Activated CD4-positive, CD25-positive, alpha-beta regulatory T cell treated with anti-CD3 and anti-CD28 coated beads, Interleukin-2, amount 50 U/mL, for 24 hours (primary cell): ENCODE data around the gene ZNF511.

Experiments used
- ATAC-seq, 2 donors: fragments of 150-1000 bp; cut with Tn5 transposase; one replicate each; pipeline ENCODE4 v1.10.0; 2021; ENCODE audit warnings: mild to moderate bottlenecking in 1 of 2, moderate library complexity in 1 of 2

ZNF511 gene

DNA sequence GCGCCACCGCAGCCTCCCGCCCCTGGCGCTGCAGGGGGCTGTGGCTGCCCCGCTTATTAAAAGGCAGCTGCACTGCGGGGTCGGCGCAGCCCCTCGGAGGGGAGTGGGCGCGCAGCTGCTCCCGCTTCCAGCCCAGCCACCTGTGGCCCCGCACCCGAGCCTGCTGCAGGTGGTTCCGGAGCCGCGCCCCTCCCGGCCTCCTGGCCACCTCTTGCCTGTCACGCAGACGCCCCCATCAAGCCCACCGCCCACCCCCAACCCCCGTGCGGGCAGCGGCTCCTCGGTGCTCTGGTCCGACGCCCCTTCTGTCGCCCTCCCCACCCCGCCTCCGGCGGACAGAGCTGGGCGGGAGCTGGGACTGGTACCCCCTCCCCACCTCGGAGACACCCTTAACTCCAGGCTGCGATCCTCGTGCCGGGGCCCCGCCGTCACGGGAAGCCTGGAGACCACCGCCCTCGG is 27.4 kb downstream of the ZNF511 start:
- ATAC-seq = no peak

DNA sequence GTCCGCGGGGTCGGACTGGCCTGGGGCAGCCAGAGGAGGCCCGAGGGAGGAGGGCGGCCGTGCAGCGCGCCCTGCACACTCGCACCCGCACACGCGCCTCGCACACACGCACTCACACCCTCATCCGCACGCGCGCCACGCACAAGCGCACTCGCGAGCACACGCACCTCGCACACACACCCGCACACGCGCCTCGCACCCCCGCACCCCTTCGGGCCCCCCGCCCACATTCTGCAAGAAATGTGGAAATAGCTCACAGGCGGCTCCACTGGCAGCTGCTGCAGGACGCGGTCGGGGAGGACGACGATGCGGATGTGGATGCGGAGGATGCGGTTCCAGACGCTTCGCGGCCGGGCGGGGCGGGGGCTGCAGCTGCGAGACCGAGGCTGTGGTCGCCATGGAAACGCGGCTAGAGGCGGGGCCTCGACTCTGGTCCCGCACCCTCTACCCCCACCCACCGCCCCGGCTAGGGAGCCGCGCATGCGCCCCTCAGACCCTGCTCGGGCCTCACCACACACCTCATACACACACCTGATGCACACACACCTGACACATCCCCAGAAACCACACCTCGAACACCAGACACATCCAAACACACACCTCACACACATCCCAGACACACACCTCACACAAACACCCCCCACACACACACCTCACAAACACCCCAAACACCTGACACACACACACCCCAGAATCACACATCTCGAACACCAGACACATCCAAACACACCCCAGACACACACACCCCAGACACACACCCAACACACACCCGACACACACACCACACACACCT is 28.1 kb downstream of the ZNF511 start, which contains the start of gene CALY:
Gene CALY (minus strand): TSS at position 320 of the 793 bp plus-strand sequence. CDS start 7,907 bp downstream, outside the sequence.
- peak; percentile 49 to 56 for ATAC-seq

DNA sequence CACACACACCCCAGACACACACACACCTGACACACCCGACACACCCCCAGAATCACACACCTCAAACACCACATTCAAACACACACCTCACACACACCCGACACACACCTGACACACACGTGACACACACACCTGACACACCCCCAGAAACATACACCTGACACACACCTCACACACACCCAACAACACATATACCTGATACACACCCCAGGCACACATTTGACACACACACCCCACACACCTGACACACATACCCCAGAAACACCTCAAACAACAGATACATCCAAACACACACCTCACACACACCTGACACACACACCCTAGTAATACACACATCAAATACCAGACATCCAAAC is 28.6 kb downstream of the ZNF511 start:
- no peak for ATAC-seq

DNA sequence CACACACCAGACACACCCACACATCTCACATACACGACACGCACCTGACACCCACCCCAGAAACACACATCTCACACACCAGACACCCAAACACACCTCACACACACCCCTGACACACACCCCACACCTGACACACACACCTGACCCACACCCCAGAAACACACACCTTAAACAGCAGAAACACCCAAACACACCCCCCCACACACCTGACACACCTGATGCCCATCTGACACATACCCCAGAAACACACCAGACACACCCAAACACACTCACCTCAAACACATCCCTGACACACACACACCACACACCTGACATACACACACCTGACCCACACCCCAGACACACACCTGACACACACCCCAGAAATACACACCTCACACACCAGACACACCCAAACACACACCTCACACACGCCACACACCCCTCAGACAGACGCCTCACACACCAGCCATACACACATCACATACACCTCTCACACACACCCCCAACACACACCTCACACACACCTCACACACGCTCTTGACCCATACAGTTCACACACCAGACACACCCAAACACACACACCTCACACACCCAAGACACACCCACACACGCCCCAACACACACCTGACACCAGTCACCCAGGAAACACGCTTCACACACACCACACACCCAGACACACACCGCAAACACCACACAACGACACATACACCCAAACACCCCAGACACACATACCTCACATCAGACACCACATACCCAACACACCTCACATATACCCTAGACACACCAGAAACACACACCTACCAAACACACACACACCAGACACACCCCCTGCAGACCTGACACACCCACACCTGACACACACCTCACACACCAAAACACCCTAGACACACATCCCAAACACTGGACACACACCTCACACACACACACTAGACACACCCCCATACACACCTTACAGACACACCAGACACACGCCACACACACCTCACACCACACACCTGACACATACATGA is 29.7 kb downstream of the ZNF511 start:
- no peak for ATAC-seq

DNA sequence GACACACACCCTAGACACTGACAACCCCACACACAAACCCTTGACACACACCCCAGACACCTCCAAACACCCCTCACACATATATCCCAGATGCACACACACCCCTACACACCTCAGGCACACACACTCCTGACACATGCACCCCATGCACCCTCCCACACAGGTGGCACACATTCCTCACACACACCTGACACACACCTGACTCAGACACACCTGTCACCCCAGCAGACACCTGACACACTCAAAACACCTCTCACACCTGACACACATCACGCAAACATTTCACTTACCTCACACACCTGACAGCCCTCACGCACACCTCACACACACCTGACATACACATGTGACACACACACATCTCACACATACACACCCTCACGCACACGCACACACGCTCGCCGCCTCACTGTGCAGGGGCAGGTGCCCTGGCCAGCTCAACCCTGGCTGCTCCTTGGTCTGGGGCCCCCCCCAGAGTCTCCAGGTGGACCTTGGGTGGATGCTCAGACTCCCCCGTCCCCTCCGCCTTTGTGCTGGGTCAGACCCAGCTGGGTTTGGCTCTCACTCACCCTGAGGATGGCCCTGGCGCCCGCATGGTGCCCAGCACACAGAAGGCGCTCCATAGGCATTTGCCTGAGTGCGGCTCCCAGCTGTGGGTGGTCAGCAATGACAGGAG is 31.1 kb downstream of the ZNF511 start:
- ATAC-seq = no peak

DNA sequence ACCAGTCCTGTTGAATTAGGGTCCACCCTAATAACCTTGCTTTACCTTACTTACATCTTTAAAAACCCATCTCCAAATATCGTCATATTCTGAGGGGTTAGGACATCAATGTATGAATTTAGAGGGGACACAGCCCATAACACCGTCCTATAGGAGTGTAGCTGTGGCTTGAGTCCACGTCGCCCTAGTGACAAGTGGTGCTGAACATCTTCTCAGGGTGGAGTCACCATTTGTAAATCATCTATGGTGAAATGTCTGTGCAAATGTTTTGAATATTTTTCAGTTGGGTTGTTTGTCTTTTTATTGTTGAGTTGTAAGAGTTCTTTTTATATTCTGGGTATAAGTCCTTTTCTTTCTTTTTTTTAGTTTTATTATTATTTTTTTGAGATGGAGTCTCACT is 33.3 kb downstream of the ZNF511 start:
- no peak for ATAC-seq

DNA sequence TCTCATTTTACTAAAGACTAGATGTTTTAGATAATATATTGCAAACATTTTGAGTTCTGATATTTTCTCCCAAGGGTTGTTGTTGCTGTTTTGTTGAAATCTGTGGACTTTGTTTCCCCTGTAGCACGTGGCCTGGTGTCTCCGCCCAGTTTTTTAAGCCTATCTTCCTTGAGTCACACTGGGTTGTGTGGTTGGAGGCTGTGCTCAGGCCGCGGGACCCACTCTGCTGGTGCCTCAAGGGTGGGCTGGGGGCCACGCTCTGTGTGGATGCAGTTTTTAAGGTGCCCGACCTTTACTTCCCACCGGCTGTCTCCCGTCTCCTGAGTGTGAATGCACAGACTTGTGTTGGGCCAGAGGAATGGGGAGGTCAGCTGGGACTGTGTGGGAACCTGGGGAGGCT is 34.2 kb downstream of the ZNF511 start:
- no peak for ATAC-seq

DNA sequence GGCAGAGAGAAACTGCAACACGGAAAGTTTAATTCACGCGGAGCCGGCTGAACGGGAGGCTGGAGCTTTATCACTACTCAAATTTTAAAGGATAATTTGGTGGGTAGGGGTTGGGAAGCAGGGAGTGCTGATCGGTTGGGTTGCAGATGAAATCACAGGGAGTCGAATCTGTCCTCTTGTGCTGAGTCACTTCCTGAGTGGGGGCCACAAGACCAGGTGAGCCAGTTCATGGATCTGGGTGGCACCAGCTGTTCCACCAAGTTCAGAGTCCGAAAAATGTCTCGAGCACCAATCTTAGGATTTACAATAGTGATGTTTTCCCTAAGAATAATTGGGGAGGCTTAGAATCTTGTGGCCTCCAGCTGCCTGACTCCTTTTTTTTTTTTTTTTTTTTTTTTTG is 34.8 kb downstream of the ZNF511 start:
- ATAC-seq = no peak

DNA sequence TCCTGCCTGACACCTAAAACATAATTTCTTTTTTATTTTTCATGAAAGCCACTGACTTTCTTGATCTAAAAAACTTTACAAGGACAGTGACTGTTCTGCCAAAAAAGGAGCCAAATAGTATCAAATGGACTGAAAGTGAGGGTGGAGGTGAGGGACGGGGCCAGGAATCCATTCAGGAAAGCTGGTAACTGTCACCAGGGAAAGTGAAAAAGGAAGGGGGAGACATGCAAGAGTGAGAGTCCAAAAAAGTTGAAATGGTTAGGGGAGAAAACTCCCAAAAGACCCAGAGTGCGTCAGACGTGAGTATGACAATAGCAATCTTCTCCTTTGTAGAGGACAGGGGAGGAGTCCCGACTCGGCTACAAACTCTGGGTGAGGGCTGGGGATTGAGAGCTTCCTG is 35.5 kb downstream of the ZNF511 start:
- no peak for ATAC-seq

DNA sequence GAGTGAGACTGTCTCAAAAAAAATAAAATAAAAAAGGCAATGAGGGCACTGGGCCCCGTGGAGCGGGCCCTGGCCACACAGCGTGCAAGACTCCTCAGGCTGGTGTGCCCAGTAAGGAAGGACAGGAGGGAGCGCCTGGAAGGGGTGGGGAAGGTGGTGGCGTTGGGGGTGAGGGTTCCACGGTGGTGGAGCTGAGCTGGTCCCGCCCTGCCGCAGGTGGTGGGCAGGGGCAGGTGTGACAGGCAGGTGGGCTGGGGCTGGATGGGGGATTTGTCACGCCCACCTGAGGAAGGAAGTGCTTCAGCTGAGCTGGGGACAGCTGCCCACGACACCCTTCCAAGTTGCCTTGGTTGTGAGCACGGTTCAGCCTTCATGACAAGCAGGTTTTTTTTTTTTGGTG is 37.7 kb downstream of the ZNF511 start:
- ATAC-seq = no peak

DNA sequence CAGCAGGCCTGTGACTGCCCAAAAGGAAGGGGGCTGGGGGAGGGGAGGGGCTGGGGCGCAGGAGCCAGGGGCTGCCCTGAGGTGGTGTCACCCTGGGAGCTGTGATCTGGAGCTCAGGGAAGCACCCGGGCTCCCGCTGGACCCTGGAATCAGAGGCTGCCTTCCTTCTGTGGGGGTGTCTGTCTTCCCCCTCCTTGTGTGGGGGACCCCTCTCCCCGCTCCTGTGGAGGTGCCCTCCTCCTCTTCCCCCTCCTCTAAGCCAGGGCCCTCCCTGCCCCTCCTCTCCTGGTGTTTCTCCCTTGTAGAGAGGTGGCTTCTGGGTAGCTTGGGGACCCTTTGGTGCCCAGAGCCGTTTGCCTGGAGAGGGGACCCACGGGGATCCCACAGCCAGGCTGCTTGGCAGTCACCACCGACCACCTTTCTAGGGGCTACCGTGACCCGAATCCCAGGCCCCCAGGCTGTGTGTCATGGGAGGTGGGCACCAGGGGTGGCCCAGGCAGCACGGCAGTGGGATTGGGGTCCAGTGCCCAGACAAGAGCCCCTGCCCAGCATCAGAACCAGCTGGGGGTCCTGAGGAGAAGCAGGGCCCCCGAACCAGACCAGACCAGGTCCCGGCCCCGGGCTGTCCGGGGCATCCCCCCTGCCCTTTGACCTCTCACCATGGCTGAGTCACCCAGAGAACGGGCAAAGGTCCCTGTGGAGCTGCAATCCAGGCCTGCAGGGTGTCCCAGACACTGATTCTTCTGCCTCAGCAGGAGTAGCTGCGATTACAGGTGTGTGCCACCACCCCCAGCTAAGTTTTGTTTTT is 39.2 kb downstream of the ZNF511 start:
- ATAC-seq = no peak

DNA sequence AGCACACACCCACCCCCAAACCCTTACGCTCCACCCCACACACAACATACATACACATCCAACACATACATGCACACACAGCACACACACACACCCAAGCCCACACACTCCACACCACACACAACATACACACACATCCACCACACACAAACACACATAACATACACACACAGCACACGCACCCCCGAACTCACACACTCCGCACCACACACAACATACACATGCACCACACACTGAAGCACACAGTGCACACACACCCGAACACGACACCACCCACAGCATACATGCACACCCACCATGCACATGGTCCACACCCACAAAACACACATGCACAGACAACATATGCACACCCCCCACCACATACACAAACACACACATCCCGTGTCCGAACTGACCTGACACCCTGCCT is 40.5 kb downstream of the ZNF511 start:
- ATAC-seq = no peak

DNA sequence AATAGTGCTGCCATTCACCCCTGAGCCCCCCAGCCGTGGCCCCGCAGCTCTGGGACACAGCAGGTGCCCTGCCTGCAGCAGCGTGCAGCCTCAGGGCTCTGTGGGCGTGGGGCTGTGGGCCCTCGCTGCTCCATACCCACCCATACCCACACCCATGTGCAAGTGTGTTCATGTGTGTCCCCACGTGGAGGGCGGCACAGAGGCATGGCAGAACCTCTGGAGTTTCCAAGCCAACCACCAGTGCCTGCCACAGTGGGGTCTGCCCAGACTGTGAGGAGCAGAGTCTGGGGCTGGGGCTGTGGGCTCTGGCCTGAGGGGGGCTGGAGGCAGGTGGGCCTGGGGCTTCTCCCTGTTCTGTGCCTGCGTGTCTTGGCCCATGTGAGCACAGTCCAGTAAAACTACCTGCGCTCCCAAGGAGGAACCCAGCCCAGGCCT is 40.9 kb downstream of the ZNF511 start:
- ATAC-seq = no peak

DNA sequence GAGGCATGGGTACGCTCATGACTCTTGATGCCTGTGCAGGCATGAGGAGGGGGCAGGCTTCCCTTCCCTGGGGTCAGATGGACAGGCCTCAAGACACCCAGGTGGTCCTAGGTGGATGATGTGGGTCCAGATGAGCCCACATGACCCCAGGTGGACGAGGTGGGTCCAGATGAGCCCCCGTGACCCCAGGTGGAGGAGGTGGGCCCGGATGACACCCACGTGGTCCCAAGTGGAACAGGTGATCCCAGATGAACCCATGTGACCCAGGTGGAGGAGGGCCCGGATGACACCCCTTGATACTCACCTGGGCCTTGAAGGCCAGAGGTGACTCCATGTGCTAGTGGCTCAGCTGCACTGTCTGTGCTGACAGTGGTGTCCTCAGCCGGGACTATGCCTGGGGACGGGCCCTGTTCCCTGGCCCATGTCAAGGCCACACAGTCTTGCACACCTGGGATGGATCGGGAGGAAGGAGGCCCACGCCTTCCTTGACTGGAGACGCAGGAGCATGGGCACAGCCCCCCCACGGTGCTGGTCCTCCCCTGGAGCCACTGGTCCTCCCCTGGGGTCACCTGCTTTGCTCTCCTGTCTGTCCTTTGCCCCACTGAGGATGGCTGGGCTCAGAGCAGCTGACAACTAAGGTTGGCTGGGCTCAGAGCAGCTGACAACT is 41.7 kb downstream of the ZNF511 start:
- no peak for ATAC-seq

DNA sequence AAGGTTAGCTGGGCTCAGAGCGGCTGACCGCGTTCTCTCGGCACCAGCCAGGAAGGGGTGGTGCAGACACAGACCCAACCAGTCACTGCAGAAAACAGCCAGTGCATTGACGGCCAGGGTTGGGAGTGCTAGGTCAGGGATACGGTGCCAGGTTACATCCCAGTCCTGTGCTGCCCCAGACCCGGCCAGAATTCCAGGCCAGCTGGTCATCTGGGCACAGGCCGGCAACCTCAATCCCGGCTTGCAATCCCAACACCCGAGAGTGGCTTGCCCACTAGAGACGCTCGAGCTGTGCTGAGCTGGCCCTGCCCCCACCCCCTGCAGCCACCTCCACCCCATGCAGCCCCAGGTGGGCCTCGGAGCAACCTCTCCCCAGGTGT is 42.2 kb downstream of the ZNF511 start:
- ATAC-seq = no peak

DNA sequence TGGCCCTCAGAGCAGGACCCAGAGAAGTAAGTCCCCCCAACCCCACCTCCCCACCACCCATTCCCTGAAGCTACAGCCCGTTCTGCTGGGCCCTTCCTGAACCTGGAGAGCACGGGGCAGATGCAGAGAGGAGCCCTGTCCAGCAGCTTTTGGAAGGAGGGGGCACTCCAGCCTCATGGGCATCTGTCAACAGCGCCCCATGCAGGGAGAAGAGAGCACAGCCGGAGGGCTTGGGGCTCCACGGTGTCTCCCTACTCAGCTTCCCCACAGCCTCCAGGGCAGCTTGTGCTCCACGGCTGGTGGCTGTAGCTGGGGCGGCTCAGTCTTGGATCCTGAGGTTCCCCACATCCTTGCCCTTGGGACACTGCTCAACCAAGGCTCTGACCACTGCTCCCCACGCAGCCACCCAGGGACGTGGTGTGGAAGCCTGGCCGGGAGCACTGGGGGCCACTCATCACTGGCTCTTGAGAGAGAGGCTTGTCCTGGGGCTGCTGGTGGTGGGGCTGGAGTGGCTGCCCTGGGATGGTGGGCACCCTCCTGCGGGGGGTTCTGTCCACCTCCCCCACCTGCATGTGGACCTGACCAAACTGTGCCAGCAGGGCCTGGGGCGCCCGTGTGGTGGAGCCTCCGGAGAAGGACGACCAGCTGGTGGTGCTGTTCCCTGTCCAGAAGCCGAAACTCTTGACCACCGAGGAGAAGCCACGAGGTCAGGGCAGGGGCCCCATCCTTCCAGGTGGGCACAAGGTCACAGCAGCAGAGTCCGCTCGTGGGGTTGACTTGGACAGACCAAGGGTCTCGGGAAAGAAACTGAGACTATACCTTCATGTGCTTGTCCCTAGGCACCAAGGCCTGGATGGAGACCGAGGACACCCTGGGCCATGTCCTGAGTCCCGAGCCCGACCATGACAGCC is 42.9 kb downstream of the ZNF511 start:
- no peak for ATAC-seq

DNA sequence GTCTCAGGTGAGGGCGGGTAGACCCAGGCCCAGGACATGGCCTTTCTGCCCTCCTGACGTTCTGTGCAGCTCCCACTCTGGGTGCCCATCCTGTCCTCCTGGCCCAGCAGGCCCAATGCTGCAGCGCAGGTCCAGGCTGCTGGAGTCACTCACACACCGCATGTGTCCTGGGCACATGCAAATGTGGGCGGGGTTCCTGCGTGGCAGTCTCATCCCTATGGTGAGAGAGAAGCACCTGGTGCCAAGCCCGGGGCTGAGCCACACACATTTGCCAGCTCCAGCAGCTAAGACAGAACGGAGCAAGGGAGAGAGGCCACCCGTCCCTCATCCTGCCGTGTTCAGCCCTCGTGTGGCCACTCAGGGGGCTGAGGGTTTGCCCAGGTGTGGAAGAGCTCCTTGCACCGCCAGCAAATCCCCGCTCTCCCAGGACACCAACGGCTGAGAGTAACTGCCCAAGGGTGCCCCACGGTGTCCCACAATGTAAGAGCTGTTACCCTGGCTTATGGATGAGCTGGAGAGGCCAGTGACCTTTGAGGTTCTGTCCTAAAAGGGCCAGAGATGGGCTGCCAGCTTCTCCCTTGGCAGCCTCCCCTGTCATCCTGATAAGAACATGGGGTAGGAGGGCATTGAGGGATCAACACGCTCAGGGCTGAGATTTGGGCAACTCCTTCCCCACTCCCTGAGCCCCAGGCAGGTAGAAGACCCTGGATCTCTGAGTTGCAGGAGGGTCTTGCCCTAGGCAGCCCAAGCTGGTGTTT is 44.7 kb downstream of the ZNF511 start:
- no peak for ATAC-seq

DNA sequence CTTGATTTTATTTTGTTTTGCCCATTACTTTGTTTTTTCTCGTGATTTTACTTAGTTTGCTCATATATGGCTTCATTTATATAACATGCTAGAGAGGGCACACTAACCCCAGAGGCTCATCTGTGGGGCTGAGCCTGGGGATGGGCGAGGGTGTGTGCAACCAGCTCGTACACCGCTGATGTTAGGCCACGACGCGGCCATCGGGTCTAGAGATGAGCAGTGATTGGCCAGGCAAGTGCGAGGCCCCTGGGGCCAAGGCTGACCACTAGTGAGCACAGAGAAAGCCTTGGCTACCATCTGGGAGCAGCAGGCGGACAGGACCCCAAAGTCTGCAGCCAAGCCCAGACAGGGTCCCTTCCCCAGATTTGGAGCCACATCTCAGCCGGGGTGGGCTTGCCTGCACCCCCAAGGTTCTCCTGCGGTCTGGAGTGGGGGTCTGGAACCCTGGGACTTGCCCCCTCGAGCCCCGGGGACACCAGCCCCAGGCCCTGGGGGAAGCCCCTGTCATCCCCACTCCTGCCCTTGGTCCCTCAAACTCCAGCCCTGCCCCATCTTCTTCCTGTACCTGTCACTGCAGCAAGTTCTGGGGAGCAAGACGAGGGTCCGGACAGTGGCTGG is 45.4 kb downstream of the ZNF511 start:
- ATAC-seq = no peak

DNA sequence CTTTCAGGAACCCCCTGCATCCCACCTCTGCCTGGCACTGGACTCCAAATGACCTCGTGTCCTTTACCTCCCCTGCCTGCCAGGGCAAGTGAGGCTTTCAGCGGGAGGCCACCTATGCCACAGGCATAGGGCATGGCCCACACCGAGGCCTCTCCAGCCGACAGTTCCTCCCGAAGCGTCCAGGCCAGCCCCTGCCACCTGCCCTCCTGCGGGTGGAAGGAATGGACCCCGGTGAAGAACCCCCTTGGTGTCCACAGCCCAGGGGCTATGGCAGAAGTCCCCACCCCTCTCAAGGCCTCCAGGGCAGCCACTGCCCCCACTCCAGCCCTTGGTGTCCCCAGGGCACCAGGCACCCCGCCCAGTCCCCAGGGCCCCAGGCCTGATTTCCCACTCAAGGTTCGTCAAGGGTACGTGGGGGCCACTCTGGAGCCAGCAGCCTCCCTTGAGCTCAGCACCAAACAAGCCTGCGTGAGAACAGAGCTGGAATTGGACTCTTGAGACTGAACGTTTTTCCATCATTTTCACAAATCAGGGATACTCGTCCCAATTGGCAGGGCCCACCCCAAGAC is 46.0 kb downstream of the ZNF511 start:
- ATAC-seq = no peak
